Kidney epithelial cell (primary cell): ENCODE results near the gene PTPRD. TPM values are rescaled to one million over a fixed set of nuclear protein-coding genes. Genes with fewer than 3 reads are reported as not detected.
A peak's percentile ranks its signal among the peaks of the same experiment; 100 is the strongest.

ENCODE experiments used
- DNase-seq: peaks from one replicate; pipeline ENCODE4 v3.0.0-alpha.2; 2010; ENCODE audit warnings: low read depth
- H3K27me3 ChIP-seq: 2 replicates; pipeline ENCODE4 v1.6.0; 2011; ENCODE audit warnings: low read length; ENCODE audit not compliant: control insufficient read depth, insufficient read depth
- H3K36me3 ChIP-seq: 2 replicates; pipeline ENCODE4 v1.5.1; 2011; ENCODE audit warnings: low read length; ENCODE audit not compliant: control insufficient read depth, insufficient read depth
- H3K4me3 ChIP-seq: 2 replicates; pipeline ENCODE4 v1.5.1; 2011; ENCODE audit warnings: low read depth, mild to moderate bottlenecking, control low read depth, low read length
- CTCF ChIP-seq: IDR thresholded peaks from 2 replicates; pipeline ENCODE4 v1.5.1; 2011; ENCODE audit warnings: mild to moderate bottlenecking, moderate library complexity, low read length, control low read depth, inconsistent platforms; ENCODE audit not compliant: insufficient read depth, poor library complexity, severe bottlenecking
- total RNA-seq: library from RNA; depleted of rRNA; stranded (reverse); fragments of >200 nt; gene quantifications from 2 replicates; pipeline ENCODE4 v1.2.3, GENCODE V29; 2015

PTPRD gene
- total RNA-seq, 1 donor from 2014 or later, result 18.8 TPM

- Histone ChIP-seq H3K27me3 (peaks cover 6% of the 10 kb centered on the region), H3K4me3 (no peak overlapping the region), H3K36me3 (no peaks in the 10 kb centered on the region)
- DNase-seq, result no peak
- TF ChIP-seq CTCF, result no peak
Observed at GRCh38 chr9:8860086-8860485, 1752.7 kb downstream of the PTPRD start.

GRCh38 chr9:8859416-8859815, 1753.4 kb downstream of the PTPRD start:
- H3K27me3 ChIP-seq, result peaks cover 6% of the 10 kb centered on the region
- H3K36me3 ChIP-seq, result no peaks in the 10 kb centered on the region
- TF ChIP-seq CTCF, result no peak

DNA sequence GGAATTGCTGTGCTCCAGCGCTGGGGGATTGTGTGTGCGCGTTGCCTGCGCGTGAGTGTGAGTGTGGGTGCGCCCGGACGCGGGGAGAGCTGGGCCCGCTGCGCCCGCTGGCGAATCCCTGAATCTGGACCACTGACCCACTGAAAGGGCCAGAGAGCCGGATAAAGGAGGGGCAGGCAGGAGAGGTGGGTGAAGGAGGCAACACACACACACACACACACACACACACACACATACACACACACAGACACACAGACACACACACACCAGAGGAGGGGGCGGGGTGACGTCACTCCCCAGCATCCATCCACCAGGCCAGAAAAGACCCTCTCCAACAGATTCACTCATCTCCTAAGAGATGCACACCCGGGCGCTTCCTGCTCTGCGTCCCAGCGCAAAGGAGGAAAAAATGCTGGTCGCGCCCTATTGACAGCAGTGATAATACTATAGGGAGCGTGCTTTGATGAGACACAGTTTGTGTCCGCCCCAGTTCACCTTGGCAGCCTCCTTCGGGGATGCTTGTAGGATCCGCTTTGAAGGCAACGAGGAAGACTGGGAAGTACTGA, 1754.1 kb downstream of the PTPRD start:
- H3K27me3 ChIP-seq, result peaks cover 6% of the 10 kb centered on the region
- peak overlapping the region; percentile 87 for H3K4me3 ChIP-seq
- no peak for DNase-seq
- no peak for TF ChIP-seq CTCF
- H3K36me3 ChIP-seq, result no peaks in the 10 kb centered on the region

More at GRCh38 chr9:8859416-8859815, 1753.4 kb downstream of the PTPRD start:
- DNase-seq, result no peak
- no peak overlapping the region for H3K4me3 ChIP-seq

- no peaks in the 10 kb centered on the region for H3K36me3 ChIP-seq
- peaks cover 6% of the 10 kb centered on the region for H3K27me3 ChIP-seq
- no peak for TF ChIP-seq CTCF
- no peak for DNase-seq
- peak overlapping the region; percentile 87 for H3K4me3 ChIP-seq
Observed at GRCh38 chr9:8857926-8858595, 1754.7 kb downstream of the PTPRD start.

GRCh38 chr9:8857068-8857925, 1755.5 kb downstream of the PTPRD start:
- DNase-seq, result no peak
- peak overlapping the region; percentile 87 for H3K4me3 ChIP-seq
- peaks cover 6% of the 10 kb centered on the region for H3K27me3 ChIP-seq
- no peaks in the 10 kb centered on the region for H3K36me3 ChIP-seq
- TF ChIP-seq CTCF, result peak; percentile 14
